CD4-positive, CD25-positive, alpha-beta regulatory T cell (primary cell): Measurements from ENCODE around the gene PTPN4. TPM values are rescaled to one million over a fixed set of nuclear protein-coding genes. Genes with fewer than 3 reads are reported as not detected.

ENCODE experiments used
- ATAC-seq, 2 donors: fragments of 150-1000 bp; cut with Tn5 transposase; one replicate each; pipeline ENCODE4 v1.10.0; 2021; ENCODE audit warnings: low read depth in 2 of 2, moderate number of reproducible peaks in 2 of 2, moderate library complexity in 1 of 2
- DNase-seq, 3 donors: peaks; one replicate each; pipeline versions ENCODE4 v3.0.0 to v3.0.0-alpha.2; 2012 to 2022; ENCODE audit warnings: mixed read lengths in 1 of 3
- H3K27ac ChIP-seq: one replicate; pipeline ENCODE4 v1.7.0; 2013; ENCODE audit warnings: mild to moderate bottlenecking, low read length; ENCODE audit not compliant: insufficient read depth, poor library complexity, severe bottlenecking
- H3K27me3 ChIP-seq: one replicate; pipeline ENCODE4 v1.7.0; 2013; ENCODE audit warnings: low read length; ENCODE audit not compliant: control insufficient read depth, insufficient read depth
- H3K36me3 ChIP-seq: one replicate; pipeline ENCODE4 v1.7.0; 2013; ENCODE audit warnings: mild to moderate bottlenecking, low read length, moderate library complexity; ENCODE audit not compliant: control insufficient read depth, insufficient read depth
- H3K4me1 ChIP-seq: 2 replicates; pipeline ENCODE4 v1.7.0; 2013; ENCODE audit warnings: mild to moderate bottlenecking, low read length; ENCODE audit not compliant: insufficient read depth, control insufficient read depth, poor library complexity, severe bottlenecking
- H3K4me3 ChIP-seq: one replicate; pipeline ENCODE4 v1.7.0; 2013; ENCODE audit warnings: low read depth, mild to moderate bottlenecking, low read length, moderate library complexity
- H3K9me3 ChIP-seq, 2 experiments: 1 replicate in 1 of 2; 2 replicates in 1 of 2; pipeline ENCODE4 v1.7.0; 2013; ENCODE audit warnings: low read length in 2 of 2, mild to moderate bottlenecking in 1 of 2, moderate library complexity in 1 of 2; ENCODE audit not compliant: control insufficient read depth in 2 of 2
- H3K27ac Mint-ChIP-seq, 3 donors: one replicate each; pipeline ENCODE4 v1.8.0; 2020 to 2022; ENCODE audit warnings: mild to moderate bottlenecking in 3 of 3, mixed read lengths in 3 of 3, moderate library complexity in 2 of 3
- H3K27me3 Mint-ChIP-seq: one replicate; pipeline ENCODE4 v1.8.0; 2022; ENCODE audit warnings: mild to moderate bottlenecking, mixed read lengths
- H3K36me3 Mint-ChIP-seq: one replicate; pipeline ENCODE4 v1.8.0; 2020; ENCODE audit warnings: mixed read lengths
- H3K4me1 Mint-ChIP-seq, 4 donors: one replicate each; pipeline ENCODE4 v1.8.0; 2020 to 2022; ENCODE audit warnings: mixed read lengths in 4 of 4, mild to moderate bottlenecking in 1 of 4
- H3K4me3 Mint-ChIP-seq, 4 donors: one replicate each; pipeline ENCODE4 v1.8.0; 2020 to 2022; ENCODE audit warnings: mild to moderate bottlenecking in 4 of 4, mixed read lengths in 4 of 4, moderate library complexity in 3 of 4
- H3K9me3 Mint-ChIP-seq, 7 donors: one replicate each; pipeline ENCODE4 v1.8.0; 2020 to 2022; ENCODE audit warnings: mixed read lengths in 7 of 7, mild to moderate bottlenecking in 3 of 7, moderate library complexity in 2 of 7
- polyA plus RNA-seq, 4 donors: library from polyadenylated mRNA; unstranded; fragments of 300-500 nt; fragmentation: Illumina TruSeq; gene quantifications; one replicate each; pipeline ENCODE4 v1.2.3, GENCODE V29; 2021
- total RNA-seq: library from RNA; stranded (reverse); gene quantifications from one replicate; pipeline ENCODE4 v1.2.3, GENCODE V29; 2022

PTPN4 gene
- total and polyA plus RNA-seq, 5 donors from 2014 or later = 75.2 to 115 (median 110) TPM

GRCh38 chr2:119784876-119785275, 25.2 kb downstream of the PTPN4 start:
- ATAC-seq = no peak
- Mint-ChIP-seq H3K27me3 (no peaks in the 10 kb centered on the region), H3K4me3 (no peak overlapping the region), H3K4me1 (peaks cover 27 to 67% (median 49%) of the 10 kb centered on the region in 4 donors), H3K9me3 (peaks cover 0 to 7% (median 3%) of the 10 kb centered on the region in 7 donors), H3K36me3 (peaks cover 22% of the 10 kb centered on the region), H3K27ac (no peak overlapping the region)
- Histone ChIP-seq H3K4me1 (peaks cover 13% of the 10 kb centered on the region), H3K36me3 (peaks cover 5% of the 10 kb centered on the region), H3K9me3 (peaks cover 2 to 4% of the 10 kb centered on the region in 2 experiments), H3K4me3 (no peak overlapping the region), H3K27me3 (no peaks in the 10 kb centered on the region), H3K27ac (no peak overlapping the region)
- no peak for DNase-seq

- H3K27me3 ChIP-seq = no peaks in the 10 kb centered on the region
- peaks cover 26 to 58% (median 39%) of the 10 kb centered on the region in 4 donors for H3K4me1 Mint-ChIP-seq
- H3K27ac ChIP-seq = no peak overlapping the region
- peak overlapping the region in 1 of 4 donors; percentile 16 for H3K4me3 Mint-ChIP-seq
- H3K36me3 ChIP-seq = peaks cover 8% of the 10 kb centered on the region
- DNase-seq (no peak), ATAC-seq (no peak)
- H3K9me3 ChIP-seq = peaks cover 13 to 14% of the 10 kb centered on the region in 2 experiments
- H3K4me3 ChIP-seq = no peak overlapping the region
- H3K27ac Mint-ChIP-seq = peak overlapping the region in 2 of 3 donors; percentile 37 to 47
- H3K9me3 Mint-ChIP-seq = peaks cover 1 to 18% (median 8%) of the 10 kb centered on the region in 7 donors
- peaks cover 10% of the 10 kb centered on the region for H3K4me1 ChIP-seq
- H3K27me3 Mint-ChIP-seq = no peaks in the 10 kb centered on the region
- peaks cover 28% of the 10 kb centered on the region for H3K36me3 Mint-ChIP-seq
These were observed 26.6 kb downstream of the PTPN4 start for GRCh38 chr2:119786295-119786694.

- no peak overlapping the region for H3K27ac ChIP-seq
- H3K4me1 Mint-ChIP-seq = peaks cover 29 to 51% (median 33%) of the 10 kb centered on the region in 4 donors
- DNase-seq (no peak), ATAC-seq (no peak)
- H3K9me3 Mint-ChIP-seq = peaks cover 1 to 37% (median 10%) of the 10 kb centered on the region in 7 donors
- no peak overlapping the region for H3K4me3 ChIP-seq
- peaks cover 21 to 33% of the 10 kb centered on the region in 2 experiments for H3K9me3 ChIP-seq
- no peaks in the 10 kb centered on the region for H3K27me3 ChIP-seq
- H3K27me3 Mint-ChIP-seq = no peaks in the 10 kb centered on the region
- H3K4me3 Mint-ChIP-seq = no peak overlapping the region
- H3K4me1 ChIP-seq = peaks cover 6% of the 10 kb centered on the region
- peaks cover 16% of the 10 kb centered on the region for H3K36me3 ChIP-seq
- peaks cover 46% of the 10 kb centered on the region for H3K36me3 Mint-ChIP-seq
- H3K27ac Mint-ChIP-seq = no peak overlapping the region
These were observed 29.0 kb downstream of the PTPN4 start for GRCh38 chr2:119788752-119789151.

GRCh38 chr2:119790466-119790865, 30.7 kb downstream of the PTPN4 start:
- peaks cover 16 to 43% (median 31%) of the 10 kb centered on the region in 4 donors for H3K4me1 Mint-ChIP-seq
- Histone ChIP-seq H3K4me3 (no peak overlapping the region), H3K4me1 (peaks cover 5% of the 10 kb centered on the region), H3K9me3 (peaks cover 21 to 33% of the 10 kb centered on the region in 2 experiments), H3K27me3 (no peaks in the 10 kb centered on the region), H3K36me3 (peaks cover 16% of the 10 kb centered on the region), H3K27ac (no peak overlapping the region)
- ATAC-seq (no peak), DNase-seq (no peak)
- H3K27me3 Mint-ChIP-seq = no peaks in the 10 kb centered on the region
- no peak overlapping the region for H3K4me3 Mint-ChIP-seq
- peaks cover 1 to 37% (median 12%) of the 10 kb centered on the region in 7 donors for H3K9me3 Mint-ChIP-seq
- H3K27ac Mint-ChIP-seq = no peak overlapping the region
- peaks cover 46% of the 10 kb centered on the region for H3K36me3 Mint-ChIP-seq

GRCh38 chr2:119792907-119793312, 33.2 kb downstream of the PTPN4 start:
- Histone ChIP-seq H3K9me3 (peaks cover 21 to 33% of the 10 kb centered on the region in 2 experiments), H3K4me3 (no peak overlapping the region), H3K27ac (no peak overlapping the region), H3K36me3 (peaks cover 14% of the 10 kb centered on the region), H3K27me3 (no peaks in the 10 kb centered on the region), H3K4me1 (peaks cover 6% of the 10 kb centered on the region)
- H3K36me3 Mint-ChIP-seq = peaks cover 41% of the 10 kb centered on the region
- H3K4me1 Mint-ChIP-seq = peaks cover 16 to 40% (median 26%) of the 10 kb centered on the region in 4 donors
- no peak overlapping the region for H3K27ac Mint-ChIP-seq
- ATAC-seq (no peak), DNase-seq (no peak)
- no peak overlapping the region for H3K4me3 Mint-ChIP-seq
- no peaks in the 10 kb centered on the region for H3K27me3 Mint-ChIP-seq
- peaks cover 1 to 37% (median 12%) of the 10 kb centered on the region in 7 donors for H3K9me3 Mint-ChIP-seq

GRCh38 chr2:119794237-119794636, 34.5 kb downstream of the PTPN4 start:
- Histone ChIP-seq H3K9me3 (peaks cover 19 to 33% of the 10 kb centered on the region in 2 experiments), H3K36me3 (peaks cover 13% of the 10 kb centered on the region), H3K27ac (no peak overlapping the region), H3K4me1 (peaks cover 6% of the 10 kb centered on the region), H3K27me3 (no peaks in the 10 kb centered on the region), H3K4me3 (no peak overlapping the region)
- no peak for DNase-seq
- Mint-ChIP-seq H3K9me3 (peaks cover 1 to 34% (median 9%) of the 10 kb centered on the region in 7 donors), H3K36me3 (peaks cover 33% of the 10 kb centered on the region), H3K27me3 (no peaks in the 10 kb centered on the region), H3K27ac (no peak overlapping the region), H3K4me1 (peaks cover 16 to 43% (median 28%) of the 10 kb centered on the region in 4 donors), H3K4me3 (no peak overlapping the region)
- no peak for ATAC-seq

GRCh38 chr2:119795309-119796303, 35.9 kb downstream of the PTPN4 start:
- H3K27ac Mint-ChIP-seq = no peak overlapping the region
- H3K27me3 Mint-ChIP-seq = no peaks in the 10 kb centered on the region
- peak overlapping the region in 1 of 4 donors; percentile 28 for H3K4me3 Mint-ChIP-seq

More at GRCh38 chr2:119795309-119796303, 35.9 kb downstream of the PTPN4 start:
- DNase-seq (no peak), ATAC-seq (no peak)
- Histone ChIP-seq H3K27ac (no peak overlapping the region), H3K4me3 (no peak overlapping the region), H3K4me1 (peaks cover 6% of the 10 kb centered on the region), H3K36me3 (peaks cover 10% of the 10 kb centered on the region), H3K27me3 (no peaks in the 10 kb centered on the region), H3K9me3 (peaks cover 10 to 24% of the 10 kb centered on the region in 2 experiments)
- Mint-ChIP-seq H3K9me3 (peaks cover 0 to 23% (median 7%) of the 10 kb centered on the region in 7 donors), H3K4me1 (peaks cover 27 to 53% (median 32%) of the 10 kb centered on the region in 4 donors), H3K36me3 (peaks cover 24% of the 10 kb centered on the region)
